Jurkat, Clone E6-1 (cell line): ENCODE data around the gene TMEM255B.

Experiments
- DNase-seq: peaks from one replicate; pipeline ENCODE4 v3.0.0-alpha.2; 2011; ENCODE audit warnings: low read depth, low spot score
- H3K4me3 ChIP-seq: 2 replicates; pipeline ENCODE4 v1.5.1; 2011; ENCODE audit warnings: mild to moderate bottlenecking, low read length, control low read depth, moderate library complexity

Gene TMEM255B

DNA sequence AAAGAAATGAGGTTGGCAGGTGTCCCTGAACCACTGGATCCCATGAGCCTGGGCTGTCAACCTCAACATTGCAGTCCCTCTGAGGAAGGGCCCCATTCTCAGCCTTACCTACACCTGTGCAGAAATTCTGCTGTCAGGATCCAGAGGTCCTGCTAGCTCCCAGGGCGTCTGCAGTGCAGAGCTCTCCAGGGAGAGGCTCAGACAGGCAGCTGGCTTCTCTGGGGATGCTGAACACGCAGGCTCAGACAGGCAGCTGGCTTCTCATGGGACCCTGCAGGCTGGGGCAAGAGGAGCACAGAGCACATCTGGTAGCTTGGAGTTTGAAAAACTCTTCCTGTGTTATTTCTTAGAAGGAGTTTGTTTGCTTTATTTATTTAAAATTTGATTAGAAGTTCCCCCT is 50.9 kb downstream of the TMEM255B start:
- no peak for DNase-seq
- no peak overlapping the region for H3K4me3 ChIP-seq

DNA sequence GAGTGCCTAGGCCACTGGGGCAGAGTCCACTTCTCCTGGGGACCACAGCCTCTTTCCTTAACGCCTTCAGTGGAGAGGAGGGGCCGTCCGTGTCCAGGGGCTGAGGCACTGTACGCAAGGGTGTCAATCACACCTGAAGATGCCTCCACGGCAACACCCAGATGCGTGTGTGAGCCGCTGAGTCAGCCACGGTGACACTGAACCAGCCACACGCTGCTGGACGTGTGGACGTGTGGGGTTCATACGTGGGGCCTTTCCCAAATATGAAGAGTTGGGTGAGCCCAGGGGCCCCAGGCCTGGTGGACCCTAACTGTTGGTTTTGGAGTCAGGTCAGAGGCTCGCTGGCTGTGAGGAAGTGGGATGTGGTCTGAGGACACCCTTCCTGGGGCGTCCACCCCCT is 51.6 kb downstream of the TMEM255B start:
- no peak for DNase-seq
- H3K4me3 ChIP-seq = no peak overlapping the region

DNA sequence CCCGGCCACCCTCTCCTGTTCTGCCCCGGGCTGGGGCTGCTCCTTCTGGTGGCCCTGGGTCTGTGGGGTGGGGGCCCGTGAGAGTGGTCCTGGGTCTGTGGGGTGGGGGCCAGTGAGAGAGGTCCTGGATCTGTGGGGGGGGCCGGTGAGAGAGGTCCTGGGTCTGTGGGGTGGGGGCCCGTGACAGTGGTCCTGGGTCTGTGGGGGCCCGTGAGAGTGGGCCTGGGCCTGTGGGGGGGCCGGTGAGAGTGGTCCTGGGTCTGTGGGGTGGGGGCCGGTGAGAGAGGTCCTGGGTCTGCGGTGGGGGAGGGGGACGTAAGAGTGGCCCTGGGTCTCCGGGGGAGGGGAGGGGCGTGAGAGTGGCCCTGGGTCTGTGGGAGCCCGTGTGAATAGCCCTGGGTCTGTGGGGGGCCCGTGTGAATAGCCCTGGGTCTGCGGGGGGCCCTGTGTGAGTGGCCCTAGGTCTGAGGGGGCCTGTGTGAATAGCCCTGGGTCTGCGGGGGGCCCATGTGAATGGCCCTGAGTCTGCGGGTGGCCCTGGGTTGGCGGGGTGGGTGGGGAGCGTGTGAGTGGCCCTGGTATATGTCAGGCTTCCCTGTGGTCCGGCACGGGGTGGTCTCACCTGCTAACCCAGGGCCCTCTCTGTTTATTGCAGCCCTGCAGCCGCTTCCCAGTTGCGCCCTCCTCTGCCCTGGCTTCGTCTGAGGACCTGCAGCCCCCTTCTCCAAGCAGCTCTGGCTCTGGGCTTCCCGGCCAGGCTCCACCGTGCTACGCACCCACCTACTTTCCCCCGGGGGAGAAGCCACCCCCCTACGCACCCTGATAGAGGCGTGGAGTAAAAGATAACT is 52.3 kb downstream of the TMEM255B start:
- no peak for DNase-seq

DNA sequence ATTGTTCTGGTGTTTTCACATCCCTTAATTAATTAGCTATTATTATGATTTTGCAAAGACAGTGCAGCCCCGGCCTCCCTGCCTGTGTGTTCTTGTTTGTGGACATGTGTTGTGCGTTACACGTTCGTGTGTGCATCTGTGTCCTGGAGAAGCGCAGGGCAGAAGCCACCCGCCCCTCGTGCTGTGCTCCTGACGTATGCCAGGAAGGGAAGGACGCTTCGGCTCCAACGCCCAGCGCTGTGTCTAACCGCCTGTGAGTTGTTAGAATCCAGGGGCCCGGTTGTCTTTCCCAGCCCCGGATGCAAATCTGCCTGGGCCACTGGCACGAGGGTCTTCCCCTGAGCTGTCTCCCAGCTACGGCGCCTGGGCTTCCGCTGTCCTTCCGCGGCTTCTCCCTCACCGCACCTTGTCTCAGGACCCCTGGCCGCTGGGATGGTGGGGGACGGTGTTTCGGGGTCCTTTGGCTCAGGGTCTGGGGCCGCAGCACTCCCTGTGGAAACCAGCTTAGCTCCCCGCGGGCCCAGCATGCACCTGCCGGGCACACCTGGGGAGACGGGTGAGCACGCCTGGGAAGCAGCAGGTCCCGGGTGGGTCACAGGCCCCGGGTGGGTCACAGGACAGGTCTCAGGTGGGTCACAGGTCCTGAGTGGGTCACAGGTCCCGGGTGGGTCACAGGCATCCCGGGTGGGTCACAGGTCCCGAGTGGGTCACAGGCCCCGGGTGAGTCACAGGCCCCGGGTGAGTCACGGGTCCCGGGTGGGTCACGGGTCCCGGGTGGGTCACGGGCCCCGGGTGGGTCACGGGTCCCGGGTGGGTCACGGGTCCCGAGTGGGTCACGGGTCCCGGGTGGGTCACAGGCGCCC is 53.4 kb downstream of the TMEM255B start:
- no peak overlapping the region for H3K4me3 ChIP-seq
- DNase-seq = no peak

More for the DNA sequence above, 52.3 kb downstream of the TMEM255B start:
- no peak overlapping the region for H3K4me3 ChIP-seq

DNA sequence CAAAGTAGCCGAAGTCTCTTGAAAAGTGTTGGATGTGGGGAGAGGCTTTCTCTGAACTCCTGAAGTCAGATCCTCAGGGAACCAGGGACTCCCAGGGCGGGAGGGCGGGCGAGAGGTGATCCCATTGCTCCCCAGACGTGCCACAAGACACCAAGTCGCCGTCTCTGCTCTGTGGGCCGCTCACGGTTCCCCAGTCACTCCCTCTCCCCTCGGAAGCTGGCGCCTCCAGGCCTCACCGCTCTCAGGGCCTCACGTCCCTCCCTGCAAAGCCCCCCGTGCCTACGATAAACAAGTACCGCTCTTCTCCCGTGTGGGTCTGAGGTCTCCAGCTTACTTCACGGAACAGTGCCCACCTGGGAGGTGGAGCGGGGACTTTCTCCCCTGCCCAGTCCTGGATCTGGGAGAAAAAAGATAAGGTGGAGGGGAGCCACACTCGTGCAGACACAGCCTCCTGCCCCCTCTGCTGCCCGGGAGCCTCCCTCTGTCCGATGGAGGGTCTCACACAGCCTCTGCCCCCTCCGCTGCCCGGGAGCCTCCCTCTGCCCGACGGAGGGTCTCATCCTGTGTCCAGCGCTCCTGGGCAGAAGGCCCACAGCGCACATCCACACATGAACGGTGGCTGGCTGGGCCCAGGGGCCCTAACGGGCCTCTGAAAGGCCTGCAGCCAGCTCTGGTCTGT is 54.2 kb downstream of the TMEM255B start:
- DNase-seq = no peak
- H3K4me3 ChIP-seq = no peak overlapping the region

DNA sequence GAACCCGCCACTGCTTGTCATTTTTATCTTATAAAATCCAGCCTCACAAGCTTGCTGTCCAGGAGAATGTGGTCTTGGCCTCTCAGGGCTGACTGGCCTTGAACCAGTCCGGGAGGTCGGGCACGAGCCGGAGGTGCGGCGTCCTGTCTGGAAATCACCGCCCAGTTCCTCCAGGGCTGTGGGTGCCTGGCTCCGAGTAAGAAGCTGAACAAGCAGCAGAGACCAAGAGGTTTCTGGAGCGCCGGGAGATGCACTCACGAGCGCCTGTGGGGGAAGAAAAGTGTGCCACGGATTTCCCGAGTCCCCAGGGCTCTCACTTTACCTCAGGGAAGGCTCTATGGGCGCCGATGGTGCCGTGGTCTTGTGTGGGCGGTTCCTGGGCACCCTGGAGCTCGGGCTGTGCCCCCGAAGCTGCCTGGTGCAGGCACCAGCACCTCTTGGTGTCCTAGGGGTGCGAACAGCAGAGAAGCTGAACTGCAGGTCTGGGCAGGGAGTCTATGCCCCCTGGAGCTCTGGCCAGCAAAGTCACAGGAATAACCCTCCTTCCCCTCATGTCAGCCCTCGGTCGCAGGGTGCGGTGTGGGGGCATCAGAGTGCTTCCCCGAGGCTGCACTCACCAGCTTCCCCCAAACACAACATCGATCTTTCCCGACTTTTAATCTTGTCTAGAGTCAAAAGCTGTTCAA is 54.9 kb downstream of the TMEM255B start:
- DNase-seq = no peak
- H3K4me3 ChIP-seq = no peak overlapping the region

DNA sequence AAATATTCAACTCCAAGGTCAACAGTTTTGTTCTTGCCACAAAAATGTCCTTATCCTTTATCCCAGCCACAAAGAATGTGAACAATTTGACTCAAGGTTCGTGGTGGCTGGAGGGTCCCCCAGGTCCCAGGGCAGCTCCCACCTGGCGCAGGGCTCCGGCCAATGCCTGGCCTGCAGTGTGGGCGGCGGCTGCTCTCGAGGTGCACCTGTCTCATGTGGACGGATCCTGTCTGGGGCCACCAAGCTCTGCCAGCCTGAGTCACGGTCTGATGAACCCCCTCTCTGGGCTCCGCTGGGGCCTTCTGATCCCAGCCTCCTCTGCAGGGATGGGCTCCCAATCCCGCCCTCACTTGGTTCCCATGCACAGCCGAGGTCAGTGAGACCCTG is 55.4 kb downstream of the TMEM255B start:
- no peak for DNase-seq
- no peak overlapping the region for H3K4me3 ChIP-seq

DNA sequence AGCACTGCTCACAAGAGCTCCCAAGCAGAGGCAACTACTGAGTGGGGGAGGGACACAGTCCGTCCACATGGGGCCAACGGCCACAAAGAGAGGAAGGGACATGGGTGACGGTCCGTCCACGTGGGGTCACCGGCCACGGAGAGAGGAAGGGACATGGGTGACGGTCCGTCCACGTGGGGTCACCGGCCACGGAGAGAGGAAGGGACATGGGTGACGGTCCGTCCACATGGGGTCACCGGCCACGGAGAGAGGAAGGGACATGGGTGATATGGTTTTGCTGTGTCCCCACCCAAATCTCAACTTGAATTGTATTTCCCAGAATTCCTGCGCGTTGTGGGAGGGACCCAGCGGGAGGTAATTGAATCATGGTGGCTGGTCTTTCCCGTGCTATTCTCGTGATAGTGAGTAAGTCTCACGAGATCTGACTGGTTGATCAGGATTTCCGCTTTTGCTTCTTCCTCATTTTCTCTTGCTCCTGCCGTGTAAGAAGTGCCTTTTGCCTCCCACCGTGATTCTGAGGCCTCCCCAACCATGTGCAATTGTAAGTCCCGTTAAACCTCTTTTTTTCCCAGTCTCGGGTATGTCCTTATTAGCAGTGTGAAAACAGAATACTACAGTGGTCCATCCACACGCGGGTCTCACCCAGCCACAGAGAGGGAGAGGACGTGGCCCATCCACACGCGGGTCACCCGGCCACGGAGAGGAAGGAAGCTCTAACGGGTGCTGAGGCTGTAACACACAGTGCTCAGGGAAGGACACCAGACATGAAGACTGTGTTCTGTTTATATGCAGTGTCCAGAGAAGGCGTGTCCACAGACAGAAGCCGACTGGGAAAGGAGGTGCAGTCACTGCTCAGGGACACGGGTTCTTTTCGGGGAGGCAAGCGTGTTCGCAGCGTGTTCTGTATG is 56.4 kb downstream of the TMEM255B start:
- H3K4me3 ChIP-seq = peak overlapping the region; percentile 79
- DNase-seq = peak; percentile 86

DNA sequence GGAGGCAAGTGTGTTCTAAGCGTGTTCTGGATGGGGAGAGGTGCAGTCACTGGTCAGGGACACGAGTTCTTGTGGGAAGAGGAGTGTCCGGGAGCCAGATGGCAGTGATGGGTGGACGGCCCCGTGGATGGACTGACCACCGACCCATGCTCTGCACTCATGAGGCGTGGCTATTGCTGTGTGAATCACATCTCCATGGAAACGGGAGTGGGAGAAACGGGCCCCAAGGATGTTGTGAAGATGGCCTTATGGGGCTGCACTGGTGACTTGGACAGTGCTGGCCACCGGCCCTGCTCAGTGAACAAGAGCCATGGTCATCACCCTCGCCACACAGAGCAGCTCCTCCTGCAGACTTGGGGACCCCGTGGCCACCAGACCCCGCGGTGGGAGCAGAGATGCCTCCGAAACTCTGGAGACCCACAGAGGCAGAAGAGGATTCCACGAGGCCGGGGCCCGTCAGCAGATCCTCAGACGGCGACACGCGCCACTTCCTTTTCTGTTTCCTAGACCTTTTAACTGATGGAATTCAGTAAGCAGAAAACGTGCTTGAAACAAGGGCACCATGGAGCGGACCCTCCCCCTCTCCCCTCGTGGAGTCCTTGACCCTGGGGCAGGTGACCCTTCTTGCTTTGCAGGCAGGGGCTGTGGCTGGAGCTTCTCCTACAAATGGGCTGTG is 57.4 kb downstream of the TMEM255B start:
- DNase-seq = no peak

DNA sequence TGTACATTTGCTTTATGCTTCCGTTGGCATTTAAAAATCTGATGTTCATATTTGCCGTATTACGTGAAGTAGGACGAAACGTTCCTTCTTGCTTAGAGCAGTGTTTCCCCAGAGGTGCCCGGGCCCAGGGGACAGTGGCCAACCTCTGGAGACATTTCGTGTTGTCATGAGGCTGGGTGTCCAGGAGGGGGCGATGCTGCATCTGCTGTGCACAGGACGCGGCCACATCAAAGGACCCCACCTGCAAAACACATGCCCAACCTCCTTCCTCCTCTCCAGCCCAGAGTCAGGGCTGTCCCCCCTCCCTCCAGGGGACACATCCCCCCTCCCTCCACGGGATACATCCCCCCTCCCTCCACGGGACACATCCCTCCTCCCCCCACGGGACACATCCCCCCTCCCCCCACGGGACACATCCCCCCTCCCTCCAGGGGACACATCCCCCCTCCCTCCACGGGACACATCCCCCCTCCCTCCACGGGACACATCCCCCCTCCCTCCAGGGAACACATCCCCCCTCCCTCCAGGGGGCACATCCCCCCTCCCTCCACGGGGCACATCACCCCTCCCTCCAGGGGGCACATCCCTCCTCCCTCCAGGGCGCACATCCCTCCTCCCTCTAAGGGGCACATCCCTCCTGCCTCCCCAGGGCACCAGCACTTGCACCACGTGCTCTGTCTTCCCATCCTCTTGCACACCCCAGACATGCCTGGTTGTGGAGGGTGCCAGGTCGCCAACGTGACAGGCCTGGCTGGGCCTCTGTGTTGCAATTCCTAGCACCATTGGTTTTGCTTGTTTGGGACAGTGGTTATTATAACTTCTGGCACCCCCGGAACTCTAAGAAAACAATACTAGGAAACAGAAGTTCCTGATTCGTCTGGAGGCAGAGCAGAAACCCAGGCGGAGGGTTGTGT is 58.2 kb downstream of the TMEM255B start:
- peak; percentile 94 for DNase-seq
- peak overlapping the region; percentile 79 for H3K4me3 ChIP-seq

More for the DNA sequence above, 57.4 kb downstream of the TMEM255B start:
- H3K4me3 ChIP-seq = peak overlapping the region; percentile 79

DNA sequence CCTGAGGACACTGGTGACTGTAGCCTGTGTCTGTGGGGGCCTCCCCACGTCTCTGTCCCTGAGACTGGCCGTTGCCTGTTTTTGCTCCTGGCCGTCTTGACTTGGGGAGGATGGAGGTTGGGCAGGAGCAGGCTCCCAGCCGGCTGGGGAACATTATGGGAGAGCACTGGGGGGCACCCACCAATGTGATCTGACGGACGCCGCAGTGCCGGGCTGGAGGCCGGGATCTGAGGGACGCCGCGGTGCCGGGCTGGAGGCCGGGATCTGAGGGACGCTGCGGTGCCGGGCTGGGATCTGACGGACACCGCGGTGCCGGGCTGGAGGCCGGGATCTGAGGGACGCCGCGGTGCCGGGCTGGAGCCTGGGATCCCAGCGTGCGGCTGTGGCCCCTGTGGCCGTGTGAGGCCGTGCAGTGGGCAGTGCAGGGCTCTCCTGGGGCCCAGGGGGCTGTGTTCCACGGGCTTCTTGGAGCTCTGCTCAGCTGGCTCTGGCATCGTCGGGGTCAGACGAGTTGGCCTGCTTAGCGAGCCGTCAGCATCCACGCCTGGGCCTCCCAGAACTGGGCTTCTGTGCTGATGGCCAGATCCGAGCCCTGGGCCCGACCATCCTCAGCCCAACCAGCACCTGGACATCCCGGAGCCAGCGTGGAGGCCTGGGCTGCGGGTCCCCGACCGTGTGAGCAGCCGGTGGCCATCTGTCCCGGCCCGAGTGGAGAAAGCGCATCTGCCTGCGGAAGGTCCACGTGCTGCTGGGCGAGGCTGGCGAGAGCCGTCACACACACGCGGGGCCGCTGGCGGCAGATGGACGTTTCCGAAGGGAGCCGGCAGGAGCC is 59.0 kb downstream of the TMEM255B start:
- no peak overlapping the region for H3K4me3 ChIP-seq
- no peak for DNase-seq

DNA sequence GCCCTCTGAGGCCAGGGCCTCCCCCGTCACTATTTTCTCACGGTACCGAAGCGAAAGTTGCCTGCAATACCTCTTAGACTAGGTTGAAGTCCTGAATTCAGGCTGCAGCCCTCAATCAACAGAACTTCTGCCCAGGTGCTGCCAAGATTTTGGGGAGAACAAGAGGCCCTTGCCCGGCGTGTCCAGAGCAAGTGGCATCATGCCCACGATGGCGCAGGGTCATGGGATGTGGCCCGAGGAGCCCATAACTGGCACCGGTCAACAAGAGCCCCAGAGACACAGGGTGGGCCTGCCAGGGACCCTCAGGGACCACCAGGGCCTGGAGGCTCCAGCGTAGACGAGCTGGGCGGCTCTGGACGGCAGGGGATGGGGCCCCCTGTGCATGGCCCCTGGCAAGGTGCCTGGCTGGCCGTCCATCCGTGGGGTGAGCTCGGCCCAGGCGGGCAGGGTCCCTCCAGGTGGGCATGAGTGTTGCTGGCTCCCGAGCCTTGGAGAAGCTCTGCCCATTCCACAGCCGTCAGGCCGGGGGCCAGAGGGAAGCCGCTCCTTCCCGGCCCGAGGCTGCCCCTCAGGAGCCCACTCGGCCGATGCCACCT is 59.8 kb downstream of the TMEM255B start:
- no peak for DNase-seq
- H3K4me3 ChIP-seq = no peak overlapping the region

DNA sequence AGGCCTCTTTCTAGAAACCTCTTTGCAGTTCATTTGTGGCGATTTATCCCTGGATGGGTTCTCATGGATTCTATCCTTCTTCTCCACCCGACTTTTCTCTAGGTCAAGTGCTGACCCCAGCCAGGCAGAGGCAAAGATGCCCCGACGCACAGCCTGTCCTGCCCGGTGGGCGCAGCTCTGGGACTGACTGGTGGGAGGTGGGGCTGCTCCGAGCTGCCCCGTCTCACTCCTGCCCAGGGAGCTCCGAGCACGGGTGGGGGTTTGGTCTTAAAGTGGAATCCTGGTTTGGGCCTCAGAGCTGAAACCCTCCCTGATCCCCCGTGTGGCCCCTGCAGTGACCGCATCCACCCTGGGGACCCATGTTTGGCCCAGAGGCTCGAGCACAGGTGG is 60.3 kb downstream of the TMEM255B start:
- no peak for DNase-seq

DNA sequence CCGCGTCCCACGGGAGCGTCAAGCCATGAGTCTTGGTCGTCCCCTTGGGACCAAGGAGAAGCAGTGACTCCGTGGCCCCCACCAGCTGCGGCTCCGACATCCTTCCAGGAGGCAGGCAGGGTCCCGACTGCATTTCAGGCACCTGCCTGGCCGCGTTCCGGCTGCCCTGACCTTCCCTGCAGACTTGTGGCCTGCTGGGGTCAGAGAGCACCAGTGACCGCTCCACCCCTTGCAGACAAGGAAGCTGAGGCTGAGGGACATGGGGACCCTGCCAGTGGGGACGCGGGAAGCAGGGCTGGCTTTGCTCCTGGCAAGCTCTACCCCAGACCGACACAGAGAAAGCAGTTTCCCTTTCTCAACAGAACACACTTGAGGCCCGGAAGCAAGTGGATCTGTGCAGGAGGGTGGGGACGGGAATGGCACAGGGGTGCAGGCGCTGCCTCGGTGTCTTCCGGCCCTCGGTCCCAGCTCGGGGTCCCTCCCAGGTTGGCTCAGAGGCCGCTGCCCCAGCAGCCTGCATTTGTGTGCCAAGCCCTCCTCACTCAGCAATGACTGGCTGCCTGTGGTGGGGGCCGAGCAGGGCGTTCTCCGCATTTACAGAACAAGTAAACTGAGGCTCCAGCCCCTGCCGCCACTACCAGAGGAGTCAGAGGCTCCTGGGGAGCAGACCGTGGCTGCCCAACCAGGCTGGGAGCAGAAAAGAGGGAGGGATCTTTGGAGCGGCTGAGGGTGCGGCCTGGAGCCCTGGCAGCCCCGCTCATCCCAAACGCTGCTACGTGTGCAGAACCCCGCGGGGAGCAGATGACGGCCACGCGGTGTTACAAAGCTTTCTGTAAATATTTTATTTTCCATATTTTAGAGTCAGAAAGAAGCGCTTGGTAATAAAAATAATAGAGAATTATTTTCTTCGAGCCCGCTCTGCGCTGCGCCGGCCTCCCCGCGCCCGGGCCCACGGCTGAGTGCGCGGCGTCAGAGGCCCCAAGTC is 61.0 kb downstream of the TMEM255B start:
- no peak overlapping the region for H3K4me3 ChIP-seq
- no peak for DNase-seq

More for the DNA sequence above, 60.3 kb downstream of the TMEM255B start:
- H3K4me3 ChIP-seq = no peak overlapping the region
